ENCODE results near the gene SUCO. TPM values are rescaled to one million over a fixed set of nuclear protein-coding genes. Genes with fewer than 3 reads are reported as not detected.

Gene SUCO
- total and polyA plus RNA-seq, 2 of the 8 experiments (the other 6 are each of a cell fraction or from before 2014, with no cell fraction given): 8.3 to 35.8 TPM

DNA sequence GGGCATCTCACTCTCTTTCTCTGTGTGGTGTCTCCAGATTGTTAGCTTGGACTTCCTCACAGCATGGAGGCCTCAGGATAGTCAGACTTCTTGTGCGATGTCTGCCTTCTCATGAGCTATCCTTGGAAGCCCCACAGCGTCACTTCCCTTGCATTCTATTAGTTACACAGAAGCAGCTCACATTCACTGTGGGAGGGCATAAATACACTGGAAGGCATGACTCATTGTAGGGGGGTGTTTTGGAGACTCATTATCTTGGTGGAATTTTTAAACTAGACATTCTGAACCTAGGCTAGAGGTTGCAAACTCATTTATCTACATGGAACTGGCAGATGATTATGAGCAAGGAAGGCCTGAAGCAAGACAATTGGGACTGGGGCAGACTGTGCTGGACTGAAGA lies 104.6 kb downstream of the SUCO start (continued):
- TF ChIP-seq, protein P1, sequence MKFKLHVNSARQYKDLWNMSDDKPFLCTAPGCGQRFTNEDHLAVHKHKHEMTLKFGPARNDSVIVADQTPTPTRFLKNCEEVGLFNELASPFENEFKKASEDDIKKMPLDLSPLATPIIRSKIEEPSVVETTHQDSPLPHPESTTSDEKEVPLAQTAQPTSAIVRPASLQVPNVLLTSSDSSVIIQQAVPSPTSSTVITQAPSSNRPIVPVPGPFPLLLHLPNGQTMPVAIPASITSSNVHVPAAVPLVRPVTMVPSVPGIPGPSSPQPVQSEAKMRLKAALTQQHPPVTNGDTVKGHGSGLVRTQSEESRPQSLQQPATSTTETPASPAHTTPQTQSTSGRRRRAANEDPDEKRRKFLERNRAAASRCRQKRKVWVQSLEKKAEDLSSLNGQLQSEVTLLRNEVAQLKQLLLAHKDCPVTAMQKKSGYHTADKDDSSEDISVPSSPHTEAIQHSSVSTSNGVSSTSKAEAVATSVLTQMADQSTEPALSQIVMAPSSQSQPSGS (IDR thresholded peaks at IDR 0.05; ENCODE audit: low read length): no peak
- TF ChIP-seq CBX5 (IDR thresholded peaks at IDR 0.05; ENCODE audit: low read depth, low read length): no peak
- TF ChIP-seq SIRT6 (IDR thresholded peaks at IDR 0.05; ENCODE audit: low read length): no peak
- TF ChIP-seq TEAD4 (IDR thresholded peaks at IDR 0.05; ENCODE audit: low read depth, low read length): no peak
- no peak for TF ChIP-seq POLR2A (IDR thresholded peaks at IDR 0.05; ENCODE audit: control extremely low read depth in 1 of 2, low read depth in 2 of 2, low read length in 2 of 2)
- TF ChIP-seq CEBPB (IDR thresholded peaks at IDR 0.05; ENCODE audit: low read depth, low read length): no peak
